Transverse colon (tissue), 4 donors: Measurements from ENCODE around the gene CD6. TPM values are rescaled to one million over a fixed set of nuclear protein-coding genes. Genes with fewer than 3 reads are reported as not detected.

Experiments used
- DNase-seq: peaks from one replicate; pipeline ENCODE4 v3.0.0-alpha.2; 2019
- H3K27ac ChIP-seq, 4 donors: fragments of 200-600 bp; sonication (generic); 2 replicates each; pipeline ENCODE4 v1.5.1; 2016 to 2018; ENCODE audit warnings: inconsistent platforms in 4 of 4
- H3K27me3 ChIP-seq: fragments of 200-600 bp; sonication (generic); 2 replicates; pipeline ENCODE4 v1.5.1; 2017; ENCODE audit warnings: inconsistent platforms
- H3K36me3 ChIP-seq, 4 donors: fragments of 200-600 bp; sonication (generic); 2 replicates each; pipeline ENCODE4 v1.5.1; 2017 to 2019; ENCODE audit warnings: inconsistent platforms in 4 of 4
- H3K4me1 ChIP-seq, 4 donors: fragments of 200-600 bp; sonication (generic); 2 replicates each; pipeline ENCODE4 v1.5.1; 2017 to 2020; ENCODE audit warnings: inconsistent platforms in 4 of 4
- H3K4me3 ChIP-seq, 4 donors: fragments of 200-600 bp; sonication (generic); 1 replicate in 1 of 4; 2 replicates in 3 of 4; pipeline versions ENCODE4 v1.5.1 to v1.6.1; 2017 to 2019; ENCODE audit warnings: inconsistent platforms in 4 of 4
- H3K9me3 ChIP-seq, 2 donors: fragments of 200-600 bp; sonication (generic); 2 replicates each; pipeline ENCODE4 v1.5.1; 2017 to 2019; ENCODE audit warnings: inconsistent platforms in 2 of 2
- CTCF ChIP-seq, 5 experiments: fragments of 200-600 bp in 3 of 5; fragments of 450-650 bp in 2 of 5; sonication (generic) in 3 of 5; IDR thresholded peaks; 1 replicate in 2 of 5; 2 replicates in 3 of 5; pipeline ENCODE4 v1.5.1; 2016 to 2017; ENCODE audit warnings: antibody characterized with exemption in 5 of 5, inconsistent platforms in 3 of 5, mild to moderate bottlenecking in 2 of 5, moderate library complexity in 1 of 5
- EP300 ChIP-seq: sonication (generic); formaldehyde crosslinking; IDR thresholded peaks from one replicate; pipeline ENCODE4 v1.6.1; 2017; ENCODE audit warnings: antibody characterized with exemption, low read depth
- POLR2A ChIP-seq: fragments of 450-650 bp; IDR thresholded peaks from one replicate; pipeline ENCODE4 v1.6.1; 2016; ENCODE audit warnings: antibody characterized with exemption, mild to moderate bottlenecking, moderate library complexity
- POLR2AphosphoS5 ChIP-seq, 3 donors: sonication (generic); formaldehyde crosslinking; IDR thresholded peaks; one replicate each; pipeline ENCODE4 v1.6.1; 2016; ENCODE audit warnings: antibody characterized with exemption in 3 of 3
- WGBS, 2 donors: methylation state at CpG; one replicate each; pipeline ENCODE4 v1.1.5; 2018; ENCODE audit warnings: low coverage in 1 of 2; 5-methylcytosine and 5-hydroxymethylcytosine counted together
- in situ Hi-C, 4 donors: fragments of 200-750 bp; cut with MboI; loops; one replicate each; pipeline versions ENCODE4 v1.15.0 to v1.15.1; 2017; ENCODE audit warnings: low sequenced_read_pairs in 3 of 4, low pct_ligation_motif_present in 1 of 4, low pct_unique_long_range_greater_than_20kb in 1 of 4
- intact Hi-C: fragments of 100-400 bp; cut with DNase I; formaldehyde crosslinking; loops from one replicate; pipeline ENCODE4 v1.15.1; 2023; ENCODE audit warnings: low total_unique reads
- total RNA-seq, 4 donors: library from RNA; depleted of rRNA; stranded (reverse); fragments of >200 nt; gene quantifications; one replicate each; pipeline ENCODE4 v1.1.0, GENCODE V29; 2016

The CD6 gene
- total RNA-seq, 4 donors from 2014 or later = 1.9 to 4.3 (median 3.0) TPM; not detected in 1

GRCh38 chr11:61024938-61025820 lies 53.7 kb downstream of the CD6 start:
- intact Hi-C loops (no loop called here), in situ Hi-C loops (no loop called here)
- H3K4me1 ChIP-seq = peaks cover 0 to 21% (median 0%) of the 10 kb centered on the region in 4 donors
- peaks cover 21% of the 10 kb centered on the region for H3K27me3 ChIP-seq
- WGBS, 2 donors = 71 to 85% methylated on average over 9 to 14 of the region's 14 CpGs
- H3K27ac ChIP-seq = no peak overlapping the region
- no peak for TF ChIP-seq EP300
- TF ChIP-seq POLR2A = no peak
- TF ChIP-seq POLR2AphosphoS5 (IDR thresholded peaks at IDR 0.05) = no peak
- no peak for TF ChIP-seq CTCF (IDR thresholded peaks at IDR 0.05)
- H3K9me3 ChIP-seq = no peaks in the 10 kb centered on the region
- no peak for DNase-seq
- no peak overlapping the region for H3K4me3 ChIP-seq
- no peaks in the 10 kb centered on the region for H3K36me3 ChIP-seq

- Histone ChIP-seq H3K4me1 (peaks cover 0 to 21% (median 0%) of the 10 kb centered on the region in 4 donors), H3K27me3 (peaks cover 19% of the 10 kb centered on the region), H3K27ac (peak overlapping the region in 1 of 4 donors; percentile 24), H3K9me3 (no peaks in the 10 kb centered on the region), H3K4me3 (no peak overlapping the region), H3K36me3 (no peaks in the 10 kb centered on the region)
- DNase-seq = no peak
- no peak for TF ChIP-seq CTCF (IDR thresholded peaks at IDR 0.05)
- TF ChIP-seq POLR2A = no peak
- no peak for TF ChIP-seq EP300
- no peak for TF ChIP-seq POLR2AphosphoS5 (IDR thresholded peaks at IDR 0.05)
- in situ Hi-C loops (no loop called here), intact Hi-C loops (no loop called here)
- 33 to 75% methylated on average over 2 to 5 of the region's 5 CpGs for WGBS, 2 donors
Observed at GRCh38 chr11:61025821-61026120, 54.3 kb downstream of the CD6 start.

- Histone ChIP-seq H3K27me3 (peaks cover 13% of the 10 kb centered on the region), H3K4me1 (peaks cover 0 to 18% (median 0%) of the 10 kb centered on the region in 4 donors), H3K4me3 (no peak overlapping the region), H3K36me3 (no peaks in the 10 kb centered on the region), H3K9me3 (no peaks in the 10 kb centered on the region), H3K27ac (peak overlapping the region in 1 of 4 donors; percentile 24)
- 53 to 64% methylated on average over 3 to 27 of the region's 28 CpGs for WGBS, 2 donors
- in situ Hi-C loops (no loop called here), intact Hi-C loops (no loop called here)
- DNase-seq = peak; percentile 16
- TF ChIP-seq POLR2A = no peak
- no peak for TF ChIP-seq CTCF (IDR thresholded peaks at IDR 0.05)
- TF ChIP-seq POLR2AphosphoS5 (IDR thresholded peaks at IDR 0.05) = no peak
- TF ChIP-seq EP300 = no peak
Observed at GRCh38 chr11:61026121-61027031, 54.9 kb downstream of the CD6 start.

- H3K36me3 ChIP-seq = no peaks in the 10 kb centered on the region
- no peak overlapping the region for H3K4me3 ChIP-seq
- intact Hi-C loops (no loop called here), in situ Hi-C loops (no loop called here)
- H3K27me3 ChIP-seq = peaks cover 10% of the 10 kb centered on the region
- TF ChIP-seq EP300 (no peak), CTCF (IDR thresholded peaks at IDR 0.05) (no peak), POLR2AphosphoS5 (IDR thresholded peaks at IDR 0.05) (no peak), POLR2A (no peak)
- no peaks in the 10 kb centered on the region for H3K9me3 ChIP-seq
- no peak overlapping the region for H3K27ac ChIP-seq
- WGBS, 2 donors = 79 to 82% methylated on average over 3 to 17 of the region's 17 CpGs
- no peak for DNase-seq
- peaks cover 0 to 13% (median 0%) of the 10 kb centered on the region in 4 donors for H3K4me1 ChIP-seq
Observed at GRCh38 chr11:61027141-61027840, 55.8 kb downstream of the CD6 start.
